IPS-15b (cell line): ENCODE results near the gene DDX56.

Source experiments
- H3K27me3 ChIP-seq: one replicate; pipeline ENCODE4 v1.6.1; 2013; ENCODE audit warnings: low read length; ENCODE audit not compliant: control insufficient read depth, insufficient read depth
- H3K36me3 ChIP-seq: one replicate; pipeline ENCODE4 v1.6.1; 2013; ENCODE audit warnings: low read length; ENCODE audit not compliant: control insufficient read depth, insufficient read depth
- H3K4me1 ChIP-seq: one replicate; pipeline ENCODE4 v1.6.1; 2013; ENCODE audit warnings: mild to moderate bottlenecking, low read length; ENCODE audit not compliant: control insufficient read depth, insufficient read depth
- H3K4me3 ChIP-seq: one replicate; pipeline ENCODE4 v1.5.1; 2013; ENCODE audit warnings: low read depth, low read length
- H3K9ac ChIP-seq: one replicate; pipeline ENCODE4 v1.6.1; 2013; ENCODE audit warnings: low read depth, mild to moderate bottlenecking, low read length
- H3K9me3 ChIP-seq: one replicate; pipeline ENCODE4 v1.6.1; 2013; ENCODE audit warnings: mild to moderate bottlenecking, low read length; ENCODE audit not compliant: control insufficient read depth, insufficient read depth

Gene DDX56

DNA sequence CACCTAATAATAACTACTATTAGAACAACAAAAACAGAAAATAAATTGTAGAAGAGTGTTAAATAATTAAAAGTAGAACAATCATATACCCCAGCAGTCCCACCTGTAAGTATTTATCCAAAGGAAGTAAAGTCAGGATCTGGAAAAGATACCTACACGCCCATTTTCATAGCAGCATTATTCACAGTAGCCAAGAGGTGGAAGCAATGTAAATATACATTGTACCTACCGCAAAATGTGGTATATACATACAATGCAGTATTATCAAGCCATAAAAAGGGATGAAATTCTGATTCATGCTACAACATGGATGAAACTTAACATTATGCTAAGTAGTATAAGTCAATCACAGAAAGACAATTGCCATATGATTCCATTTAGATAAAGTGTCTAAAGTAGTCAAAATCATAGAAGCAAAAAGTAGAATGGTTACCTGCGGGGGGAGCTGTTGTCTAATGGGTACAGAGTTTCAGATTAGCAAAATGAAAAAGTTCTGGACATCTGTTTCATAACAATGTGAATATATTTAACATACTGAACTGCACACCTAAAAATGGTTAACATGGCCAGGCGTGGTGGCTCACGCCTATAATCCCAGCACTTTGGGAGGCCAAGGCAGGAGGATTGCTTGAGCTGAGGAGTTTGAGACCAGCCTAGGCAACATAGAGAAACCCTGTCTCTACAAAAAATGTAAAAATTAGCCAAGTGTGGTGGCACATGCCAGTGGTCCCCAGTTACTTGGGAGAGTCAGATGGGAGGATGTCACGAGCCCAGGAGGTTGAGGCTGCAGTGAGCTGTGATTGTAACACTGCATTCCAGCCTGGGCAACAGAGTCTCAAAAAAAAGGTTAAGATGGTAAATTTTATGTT, 14.4 kb upstream of the DDX56 start:
- no peaks in the 10 kb centered on the region for H3K9me3 ChIP-seq
- H3K4me1 ChIP-seq = no peaks in the 10 kb centered on the region
- H3K36me3 ChIP-seq = no peaks in the 10 kb centered on the region
- no peak overlapping the region for H3K9ac ChIP-seq
- no peaks in the 10 kb centered on the region for H3K27me3 ChIP-seq
- H3K4me3 ChIP-seq = no peak overlapping the region

DNA sequence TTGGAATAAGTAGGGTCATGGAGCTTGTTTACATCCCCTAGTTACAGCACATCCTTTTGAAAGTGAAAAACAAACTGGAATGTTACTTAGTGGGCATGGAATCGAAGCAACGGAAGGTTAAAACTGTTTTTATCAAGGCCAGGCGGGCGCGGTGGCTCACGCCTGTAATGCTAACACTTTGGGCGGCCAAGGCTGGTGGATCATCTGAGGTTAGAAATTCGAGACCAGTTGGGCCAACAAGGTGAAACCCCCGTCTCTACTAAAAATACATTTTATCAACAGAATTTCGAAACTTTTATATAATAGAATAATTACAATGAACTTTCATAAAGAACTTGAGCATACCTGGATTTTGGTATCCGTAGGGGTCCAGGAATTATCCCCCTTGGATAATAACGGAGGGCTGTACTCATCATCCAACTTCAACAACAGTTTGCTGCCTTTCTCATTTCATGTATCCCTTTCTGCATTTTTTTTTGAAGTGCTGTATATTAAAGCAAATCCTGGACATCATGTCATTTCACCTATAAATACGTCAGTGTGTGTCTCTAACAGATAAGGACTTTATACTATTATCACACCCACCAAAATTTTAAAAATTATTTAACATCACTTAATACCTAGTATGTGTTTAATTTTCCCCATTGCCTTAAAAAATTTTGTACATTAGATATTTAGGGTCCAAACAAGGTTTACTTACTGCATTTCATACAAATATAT, 9.6 kb upstream of the DDX56 start:
- Histone ChIP-seq H3K36me3 (peaks cover 8% of the 10 kb centered on the region), H3K27me3 (no peaks in the 10 kb centered on the region), H3K9ac (peak overlapping the region; percentile 87), H3K4me1 (no peaks in the 10 kb centered on the region), H3K4me3 (peak overlapping the region; percentile 91), H3K9me3 (no peaks in the 10 kb centered on the region)

DNA sequence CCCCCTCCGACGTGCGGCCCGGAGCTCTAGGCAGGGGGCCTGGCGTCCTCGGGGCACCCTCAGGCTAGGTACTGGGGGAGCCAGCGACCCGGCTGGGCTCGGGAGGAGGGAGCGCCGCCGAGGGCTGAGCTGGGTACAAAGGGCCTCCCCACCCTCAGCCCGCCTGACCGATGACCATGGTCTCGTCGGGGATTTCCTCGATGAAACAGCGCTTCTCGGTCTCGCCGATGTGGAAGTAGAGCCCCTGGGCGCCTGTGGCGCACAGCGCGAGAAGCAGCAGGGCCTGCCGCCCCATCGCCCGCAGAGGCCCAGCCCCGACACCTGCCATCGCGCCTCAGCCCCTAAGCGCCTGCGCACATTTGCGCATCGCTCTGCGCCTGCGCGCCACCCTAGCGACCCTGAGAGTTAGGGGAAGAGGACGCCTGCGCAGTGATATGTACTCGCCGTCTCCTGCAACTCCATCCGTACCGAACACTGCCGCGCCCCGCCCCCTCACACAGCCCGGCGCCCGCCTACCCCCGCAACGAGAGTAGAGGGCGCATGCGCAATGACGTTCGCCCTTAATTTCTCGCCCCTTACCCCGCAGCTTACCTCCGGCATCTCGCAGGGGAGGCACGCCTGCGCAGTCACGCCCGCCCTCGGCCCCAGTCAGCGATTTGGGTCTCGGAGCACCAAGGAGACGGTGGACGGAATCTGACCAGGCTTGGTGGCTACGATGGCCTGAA, 8.3 kb upstream of the DDX56 start, which contains the start of gene TMED4:
Gene TMED4 (minus strand): TSS at position 353 of the 725 bp plus-strand sequence. CDS start 25 bp downstream, at position 328.
- peak within 1 kb of the TSS; percentile 93 for H3K9ac ChIP-seq
- H3K4me1 ChIP-seq = no peaks in the 10 kb centered on the region
- no peaks in the 10 kb centered on the region for H3K9me3 ChIP-seq
- peak within 1 kb of the TSS; percentile 91 for H3K4me3 ChIP-seq
- H3K27me3 ChIP-seq = no peaks in the 10 kb centered on the region
- H3K36me3 ChIP-seq = peaks cover 8% of the 10 kb centered on the region

DNA sequence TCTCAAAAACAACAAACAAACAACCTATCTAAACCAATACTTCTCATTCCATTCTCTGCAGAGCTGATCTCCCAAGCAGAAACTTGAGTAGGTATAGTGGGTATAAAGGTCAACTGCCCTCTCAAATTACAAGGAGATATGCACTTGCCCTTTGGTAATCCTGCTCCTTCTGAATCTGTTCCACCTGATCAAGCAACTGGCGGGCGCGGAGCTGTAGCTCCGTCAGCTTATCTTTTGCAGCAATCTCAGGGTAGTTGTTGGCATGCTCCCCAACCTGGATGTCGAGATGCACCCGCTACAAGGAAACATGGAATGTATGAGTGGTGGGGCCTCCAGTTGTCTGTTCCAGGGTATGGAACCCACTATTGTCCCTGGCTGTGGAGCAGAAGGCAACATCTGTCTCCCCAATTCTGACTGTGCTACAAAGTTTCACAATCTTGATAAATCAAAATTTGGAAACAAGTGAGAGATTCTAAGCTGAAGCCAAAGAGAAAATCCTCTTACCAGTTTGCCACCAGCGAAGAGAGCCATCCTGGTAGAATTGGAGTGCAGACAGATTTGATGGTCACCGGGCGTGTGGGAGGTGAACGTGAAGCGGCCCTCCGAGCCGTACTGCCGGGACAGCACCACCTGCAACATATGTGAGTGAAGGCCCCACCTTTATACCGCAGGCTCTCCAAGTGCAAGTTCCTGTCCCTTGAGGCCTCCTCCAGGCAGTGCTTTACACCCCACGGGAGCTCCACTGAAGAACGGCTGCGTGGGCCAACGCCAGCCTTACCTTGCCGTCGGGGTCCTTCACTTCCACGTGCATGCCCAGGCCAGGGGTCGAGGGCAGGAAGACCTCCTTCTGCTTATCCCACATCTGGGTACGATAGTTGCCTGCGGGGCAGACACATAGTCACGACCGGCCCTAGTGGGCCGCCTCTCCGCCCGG, 7.5 kb upstream of the DDX56 start:
- Histone ChIP-seq H3K9me3 (no peaks in the 10 kb centered on the region), H3K4me1 (no peaks in the 10 kb centered on the region), H3K36me3 (peaks cover 8% of the 10 kb centered on the region), H3K9ac (peak overlapping the region; percentile 93), H3K27me3 (no peaks in the 10 kb centered on the region), H3K4me3 (peak overlapping the region; percentile 88)

DNA sequence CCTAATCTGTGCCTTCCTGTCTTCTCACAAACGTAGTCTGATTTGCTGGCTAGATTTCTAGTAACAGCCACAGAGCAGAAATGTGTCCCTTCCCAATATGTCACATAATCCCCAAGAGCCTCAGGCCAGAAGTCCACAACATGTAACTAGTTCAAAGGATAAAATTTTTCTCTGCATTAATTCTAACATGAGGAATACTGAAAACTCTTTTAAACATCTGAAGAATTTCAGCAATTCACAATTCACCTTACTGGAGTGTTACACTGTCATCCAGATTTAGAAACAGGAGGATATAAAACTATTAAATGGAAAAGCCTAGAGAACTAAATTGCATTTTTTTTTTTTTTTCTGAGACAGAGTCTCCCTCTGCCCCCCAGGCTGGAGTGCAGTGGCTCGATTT, 2.5 kb upstream of the DDX56 start:
- Histone ChIP-seq H3K36me3 (peaks cover 23% of the 10 kb centered on the region), H3K27me3 (no peaks in the 10 kb centered on the region), H3K9ac (no peak overlapping the region), H3K9me3 (no peaks in the 10 kb centered on the region), H3K4me3 (no peak overlapping the region), H3K4me1 (peaks cover 2% of the 10 kb centered on the region)

DNA sequence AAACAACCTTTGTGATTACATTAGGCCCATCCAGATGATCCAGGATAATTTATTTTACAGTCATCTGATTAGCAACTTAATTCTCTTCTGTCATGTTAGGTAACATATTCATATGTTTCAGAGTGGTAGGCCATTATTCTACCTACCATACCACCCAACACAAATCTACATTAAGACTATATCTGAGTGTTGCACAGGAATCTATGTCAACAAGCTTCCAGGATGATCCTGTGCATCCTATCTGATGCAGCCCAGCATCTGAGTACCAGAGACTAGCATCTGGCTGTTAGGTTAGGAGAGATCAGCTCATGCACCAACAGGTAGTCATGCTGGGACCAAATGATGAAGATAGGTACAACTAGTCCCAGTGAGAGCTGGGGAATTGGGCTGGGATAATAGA, 1.3 kb upstream of the DDX56 start:
- Histone ChIP-seq H3K9ac (no peak overlapping the region), H3K4me3 (peak overlapping the region; percentile 94), H3K27me3 (no peaks in the 10 kb centered on the region), H3K4me1 (peaks cover 2% of the 10 kb centered on the region), H3K9me3 (no peaks in the 10 kb centered on the region), H3K36me3 (peaks cover 27% of the 10 kb centered on the region)

DNA sequence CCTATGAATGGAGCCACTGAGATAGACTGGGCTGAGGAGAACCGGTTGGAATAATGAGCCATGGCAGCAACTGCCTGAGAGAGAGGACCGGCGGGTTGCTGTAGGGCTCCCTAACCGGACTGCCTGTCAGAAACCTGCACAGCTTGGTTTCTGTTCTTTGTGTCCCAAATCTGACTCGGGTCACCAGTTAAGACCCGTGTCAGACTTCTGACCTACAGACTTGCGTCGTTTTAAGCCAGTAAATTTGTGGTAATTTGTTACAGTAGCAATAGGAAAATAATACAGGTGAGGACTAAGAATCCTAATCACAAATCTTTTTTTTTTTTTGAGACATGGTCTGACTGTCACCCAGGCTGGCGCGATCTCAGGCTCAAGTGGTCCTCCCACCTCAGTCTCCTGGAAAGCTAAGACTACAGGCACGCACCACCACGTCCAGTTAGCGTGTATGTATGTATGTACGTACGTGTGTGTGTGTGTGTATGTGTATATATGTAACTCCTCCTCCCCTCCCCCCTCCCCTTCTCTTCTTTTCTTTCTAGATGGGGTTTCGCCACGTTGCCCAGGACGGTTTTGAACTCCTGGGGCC, 672 bp upstream of the DDX56 start:
- Histone ChIP-seq H3K9ac (peak overlapping the region; percentile 79), H3K4me3 (peak overlapping the region; percentile 94), H3K36me3 (peaks cover 30% of the 10 kb centered on the region), H3K4me1 (peaks cover 2% of the 10 kb centered on the region), H3K27me3 (no peaks in the 10 kb centered on the region), H3K9me3 (no peaks in the 10 kb centered on the region)

DNA sequence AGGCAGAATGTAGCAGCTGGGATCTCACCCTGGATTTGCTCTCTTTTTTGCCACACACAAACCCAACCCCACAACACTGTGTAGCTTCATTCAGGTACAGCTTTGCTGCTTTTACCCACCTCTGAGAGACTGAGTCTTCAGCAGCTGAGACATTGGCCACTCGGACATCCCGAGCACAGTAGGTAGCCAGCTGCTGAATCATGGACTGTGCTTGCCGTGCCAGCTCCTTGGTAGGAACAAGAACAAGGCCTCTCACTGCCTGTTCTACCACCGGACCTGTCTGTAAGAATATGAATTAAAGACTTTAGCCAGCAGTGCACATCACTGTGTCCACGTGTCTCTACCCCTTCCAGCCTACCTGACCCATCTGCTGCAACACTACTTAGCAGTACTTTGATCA, 937 bp downstream of the DDX56 start:
- Histone ChIP-seq H3K27me3 (no peaks in the 10 kb centered on the region), H3K36me3 (peaks cover 45% of the 10 kb centered on the region), H3K4me3 (peak overlapping the region; percentile 94), H3K9ac (peak overlapping the region; percentile 95), H3K9me3 (no peaks in the 10 kb centered on the region), H3K4me1 (peaks cover 2% of the 10 kb centered on the region)

DNA sequence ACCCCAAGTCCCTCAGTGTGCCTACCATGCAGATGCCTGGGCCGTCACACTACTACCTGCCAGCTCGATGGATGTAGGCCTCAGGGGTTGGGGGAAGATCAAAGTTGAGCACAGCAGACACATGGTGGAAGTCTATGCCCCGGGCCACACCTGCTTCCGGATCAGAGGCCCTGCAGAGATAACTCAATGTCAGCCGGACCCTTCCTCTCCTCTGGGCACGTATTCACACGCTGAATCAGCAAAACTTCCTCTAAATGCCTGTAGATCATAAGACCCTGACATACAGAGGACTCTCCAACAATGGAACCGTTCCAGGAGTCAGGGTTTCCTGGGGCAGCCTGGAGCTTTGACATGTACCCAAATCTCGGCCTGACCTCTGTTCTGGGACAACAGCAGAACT, 3.7 kb downstream of the DDX56 start:
- H3K4me1 ChIP-seq = peaks cover 2% of the 10 kb centered on the region
- H3K9me3 ChIP-seq = no peaks in the 10 kb centered on the region
- H3K9ac ChIP-seq = no peak overlapping the region

DNA sequence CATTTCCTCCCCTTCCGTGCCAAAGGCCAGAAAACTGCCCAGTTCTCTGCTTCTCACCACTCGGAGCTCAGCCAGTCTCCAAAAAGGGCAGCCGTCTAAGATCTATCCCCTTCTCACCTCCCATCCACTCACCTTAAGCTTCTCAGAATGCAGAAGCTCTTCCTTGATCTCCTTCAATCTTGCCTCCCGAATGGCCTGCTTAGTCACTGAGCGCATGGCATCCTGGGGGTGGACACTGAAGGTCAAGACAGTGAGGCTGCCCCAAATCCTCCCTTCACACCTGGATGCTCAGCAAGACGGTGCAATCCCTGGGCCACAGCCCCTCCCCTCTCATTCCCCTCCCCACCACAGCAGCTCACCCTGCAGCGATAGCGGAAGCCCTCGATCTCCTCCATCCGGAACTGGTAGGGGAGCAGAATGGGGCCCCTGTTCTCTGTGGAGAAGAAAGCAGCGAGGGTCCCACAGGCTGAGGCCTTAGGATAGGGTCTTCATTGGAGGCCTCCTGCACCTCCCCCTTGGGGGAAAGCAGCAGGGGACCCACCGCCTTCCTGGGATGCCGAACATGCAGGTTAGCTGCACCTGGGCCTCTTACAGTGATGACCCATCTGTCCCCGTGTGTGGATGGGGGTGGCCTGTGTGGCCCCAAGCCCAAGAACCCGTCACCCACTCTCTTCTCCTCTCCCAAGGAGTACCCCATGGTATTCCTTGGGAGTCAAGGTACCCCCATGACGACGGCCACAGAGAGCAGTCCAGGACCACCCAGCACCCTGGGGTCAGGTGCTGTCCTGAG, 4.7 kb downstream of the DDX56 start:
- Histone ChIP-seq H3K4me1 (peaks cover 2% of the 10 kb centered on the region), H3K27me3 (no peaks in the 10 kb centered on the region), H3K9me3 (no peaks in the 10 kb centered on the region), H3K36me3 (peaks cover 74% of the 10 kb centered on the region), H3K4me3 (no peak overlapping the region), H3K9ac (no peak overlapping the region)

More for the DNA sequence above, 3.7 kb downstream of the DDX56 start:
- Histone ChIP-seq H3K27me3 (no peaks in the 10 kb centered on the region), H3K4me3 (no peak overlapping the region), H3K36me3 (peaks cover 64% of the 10 kb centered on the region)
